ENCODE data around the gene IRX3.

IRX3 gene

GRCh38 chr16:54245788-54246453 lies 40.7 kb downstream of the IRX3 start:
- H3K36me3 ChIP-seq (ENCODE audit: control insufficient read depth, insufficient read depth, low read length), result no peaks in the 10 kb centered on the region
- no peaks in the 10 kb centered on the region for H3K4me1 ChIP-seq (ENCODE audit: control insufficient read depth, insufficient read depth, low read length, poor library complexity, severe bottlenecking)
- no peaks in the 10 kb centered on the region for H3K9me3 ChIP-seq (ENCODE audit: control insufficient read depth, low read length)
- no peak overlapping the region for H3K27ac ChIP-seq (ENCODE audit: low read depth, low read length, severe bottlenecking)
- H3K4me3 ChIP-seq (ENCODE audit: extremely low read depth, insufficient read depth, low read length, poor library complexity, severe bottlenecking), result no peak overlapping the region
- WGBS, 2 experiments (ENCODE audit: insufficient coverage in 2 of 2), result 92 to 94% methylated on average over 3 of the region's 4 CpGs

- H3K27ac ChIP-seq (ENCODE audit: low read depth, low read length, severe bottlenecking), result no peak overlapping the region
- no peak overlapping the region for H3K4me3 ChIP-seq (ENCODE audit: extremely low read depth, insufficient read depth, low read length, poor library complexity, severe bottlenecking)
- no peaks in the 10 kb centered on the region for H3K36me3 ChIP-seq (ENCODE audit: control insufficient read depth, insufficient read depth, low read length)
- no peaks in the 10 kb centered on the region for H3K9me3 ChIP-seq (ENCODE audit: control insufficient read depth, low read length)
- WGBS, 2 experiments (ENCODE audit: insufficient coverage in 2 of 2), result 72 to 79% methylated on average over 5 to 6 of the region's 11 CpGs
- no peaks in the 10 kb centered on the region for H3K4me1 ChIP-seq (ENCODE audit: control insufficient read depth, insufficient read depth, low read length, poor library complexity, severe bottlenecking)
These were observed 42.3 kb downstream of the IRX3 start for GRCh38 chr16:54244061-54244886.

- H3K36me3 ChIP-seq (ENCODE audit: control insufficient read depth, insufficient read depth, low read length), result no peaks in the 10 kb centered on the region
- no peaks in the 10 kb centered on the region for H3K4me1 ChIP-seq (ENCODE audit: control insufficient read depth, insufficient read depth, low read length, poor library complexity, severe bottlenecking)
- whole genome bisulfite sequencing, 2 experiments (ENCODE audit: insufficient coverage in 2 of 2), result 91 to 100% methylated on average over 5 of the region's 6 CpGs
- H3K9me3 ChIP-seq (ENCODE audit: control insufficient read depth, low read length), result no peaks in the 10 kb centered on the region
- H3K27ac ChIP-seq (ENCODE audit: low read depth, low read length, severe bottlenecking), result no peak overlapping the region
- H3K4me3 ChIP-seq (ENCODE audit: extremely low read depth, insufficient read depth, low read length, poor library complexity, severe bottlenecking), result no peak overlapping the region
These were observed 43.4 kb downstream of the IRX3 start for GRCh38 chr16:54243202-54243601.

- Histone ChIP-seq H3K4me1 (ENCODE audit: control insufficient read depth, insufficient read depth, low read length, poor library complexity, severe bottlenecking) (no peaks in the 10 kb centered on the region), H3K27ac (ENCODE audit: low read depth, low read length, severe bottlenecking) (peak overlapping the region; percentile 24), H3K36me3 (ENCODE audit: control insufficient read depth, insufficient read depth, low read length) (no peaks in the 10 kb centered on the region), H3K4me3 (ENCODE audit: extremely low read depth, insufficient read depth, low read length, poor library complexity, severe bottlenecking) (no peak overlapping the region), H3K9me3 (ENCODE audit: control insufficient read depth, low read length) (no peaks in the 10 kb centered on the region)
- 79 to 90% methylated on average over 3 to 4 of the region's 4 CpGs for WGBS, 2 experiments (ENCODE audit: insufficient coverage in 2 of 2)
These were observed 44.4 kb downstream of the IRX3 start for GRCh38 chr16:54242199-54242598.

- no peaks in the 10 kb centered on the region for H3K9me3 ChIP-seq (ENCODE audit: control insufficient read depth, low read length)
- no peaks in the 10 kb centered on the region for H3K36me3 ChIP-seq (ENCODE audit: control insufficient read depth, insufficient read depth, low read length)
- no peak overlapping the region for H3K4me3 ChIP-seq (ENCODE audit: extremely low read depth, insufficient read depth, low read length, poor library complexity, severe bottlenecking)
- peak overlapping the region; percentile 24 for H3K27ac ChIP-seq (ENCODE audit: low read depth, low read length, severe bottlenecking)
- 100% methylated on average over 1 to 3 of the region's 6 CpGs for WGBS, 2 experiments (ENCODE audit: insufficient coverage in 2 of 2)
- H3K4me1 ChIP-seq (ENCODE audit: control insufficient read depth, insufficient read depth, low read length, poor library complexity, severe bottlenecking), result no peaks in the 10 kb centered on the region
These were observed 45.1 kb downstream of the IRX3 start for GRCh38 chr16:54241525-54241924.

GRCh38 chr16:54240271-54241129 lies 46.1 kb downstream of the IRX3 start:
- no peaks in the 10 kb centered on the region for H3K36me3 ChIP-seq (ENCODE audit: control insufficient read depth, insufficient read depth, low read length)
- H3K4me3 ChIP-seq (ENCODE audit: extremely low read depth, insufficient read depth, low read length, poor library complexity, severe bottlenecking), result no peak overlapping the region
- no peaks in the 10 kb centered on the region for H3K4me1 ChIP-seq (ENCODE audit: control insufficient read depth, insufficient read depth, low read length, poor library complexity, severe bottlenecking)
- no peaks in the 10 kb centered on the region for H3K9me3 ChIP-seq (ENCODE audit: control insufficient read depth, low read length)
- WGBS, 2 experiments (ENCODE audit: insufficient coverage in 2 of 2), result 88 to 94% methylated on average over 5 to 6 of the region's 9 CpGs
- no peak overlapping the region for H3K27ac ChIP-seq (ENCODE audit: low read depth, low read length, severe bottlenecking)

GRCh38 chr16:54239456-54239855 lies 47.1 kb downstream of the IRX3 start:
- WGBS, 2 experiments (ENCODE audit: insufficient coverage in 2 of 2), result 80 to 85% methylated on average over 7 to 8 of the region's 8 CpGs

GRCh38 chr16:54236773-54237172 lies 49.8 kb downstream of the IRX3 start:
- no peaks in the 10 kb centered on the region for H3K36me3 ChIP-seq (ENCODE audit: control insufficient read depth, insufficient read depth, low read length)
- H3K27ac ChIP-seq (ENCODE audit: low read depth, low read length, severe bottlenecking), result no peak overlapping the region
- no peaks in the 10 kb centered on the region for H3K4me1 ChIP-seq (ENCODE audit: control insufficient read depth, insufficient read depth, low read length, poor library complexity, severe bottlenecking)
- H3K4me3 ChIP-seq (ENCODE audit: extremely low read depth, insufficient read depth, low read length, poor library complexity, severe bottlenecking), result no peak overlapping the region
- H3K9me3 ChIP-seq (ENCODE audit: control insufficient read depth, low read length), result no peaks in the 10 kb centered on the region
- WGBS, 2 experiments (ENCODE audit: insufficient coverage in 2 of 2), result 79% methylated on average over 2 of the region's 2 CpGs; no CpG with 5 or more reads in 1 of the 2 experiments

More at GRCh38 chr16:54239456-54239855, 47.1 kb downstream of the IRX3 start:
- no peaks in the 10 kb centered on the region for H3K9me3 ChIP-seq (ENCODE audit: control insufficient read depth, low read length)
- no peaks in the 10 kb centered on the region for H3K36me3 ChIP-seq (ENCODE audit: control insufficient read depth, insufficient read depth, low read length)
- H3K4me1 ChIP-seq (ENCODE audit: control insufficient read depth, insufficient read depth, low read length, poor library complexity, severe bottlenecking), result no peaks in the 10 kb centered on the region
- no peak overlapping the region for H3K27ac ChIP-seq (ENCODE audit: low read depth, low read length, severe bottlenecking)
- no peak overlapping the region for H3K4me3 ChIP-seq (ENCODE audit: extremely low read depth, insufficient read depth, low read length, poor library complexity, severe bottlenecking)

- WGBS, 2 experiments (ENCODE audit: insufficient coverage in 2 of 2), result 93% methylated on average over 2 to 4 of the region's 4 CpGs
- H3K4me3 ChIP-seq (ENCODE audit: extremely low read depth, insufficient read depth, low read length, poor library complexity, severe bottlenecking), result no peak overlapping the region
- no peaks in the 10 kb centered on the region for H3K4me1 ChIP-seq (ENCODE audit: control insufficient read depth, insufficient read depth, low read length, poor library complexity, severe bottlenecking)
- no peak overlapping the region for H3K27ac ChIP-seq (ENCODE audit: low read depth, low read length, severe bottlenecking)
- H3K9me3 ChIP-seq (ENCODE audit: control insufficient read depth, low read length), result peaks cover 2% of the 10 kb centered on the region
- no peaks in the 10 kb centered on the region for H3K36me3 ChIP-seq (ENCODE audit: control insufficient read depth, insufficient read depth, low read length)
These were observed 53.0 kb downstream of the IRX3 start for GRCh38 chr16:54233615-54234014.

Data from mesodermal cell (in vitro differentiated cells).